A549 treated with CORT108297 at 1 μM for 4 hours (cell line): ENCODE data around the gene TGDS. TPM values are rescaled to one million over a fixed set of nuclear protein-coding genes. Genes with fewer than 3 reads are reported as not detected.

ENCODE experiments used
- total RNA-seq: library from RNA; stranded (reverse); fragments of 200-300 nt; extraction: Qiagen RNA extraction; gene quantifications from 5 replicates; pipeline ENCODE4 v1.2.3, GENCODE V29; 2022

The TGDS gene
- 7.7 to 10.7 TPM (median 8.6 TPM) in 5 replicates for total RNA-seq

GRCh38 chr13:94595950-94596574 is at the start of gene TGDS:
TSS of gene TGDS (minus strand) at chr13:94596152. CDS start at chr13:94596136, 16 bp downstream.

GRCh38 chr13:94601446-94602431 is 5.8 kb upstream of the TGDS start, which contains the start of gene GPR180:
TSS of gene GPR180 (plus strand) at chr13:94601857. CDS start at chr13:94601928, 71 bp downstream.

Other genes starting within 250 kb of the TGDS start
- gene DCT, start 116.5 kb downstream of the TGDS start, total RNA-seq, result not detected in 5 replicates
- 2.9 to 3.8 TPM (median 3.6 TPM) in 5 replicates for gene GPR180, start 5.7 kb upstream of the TGDS start, total RNA-seq
- 0.75 to 1.5 TPM (median 1.1 TPM) in 5 replicates for gene SOX21, start 116.4 kb upstream of the TGDS start, total RNA-seq